Neuronal stem cell (in vitro differentiated cells): Measurements from ENCODE around the gene MROH9.

Source experiments
- DNase-seq: peaks from one replicate; pipeline ENCODE4 v3.0.0-alpha.2; 2013; ENCODE audit warnings: low spot score
- H2AFZ ChIP-seq: one replicate; pipeline ENCODE4 v1.6.1; 2013; ENCODE audit warnings: mild to moderate bottlenecking, low read length, inconsistent platforms
- H2AK5ac ChIP-seq: 2 replicates; pipeline ENCODE4 v1.6.1; 2013; ENCODE audit warnings: low read depth, mild to moderate bottlenecking, inconsistent platforms, low read length, moderate library complexity, mixed read lengths
- H2BK120ac ChIP-seq: 2 replicates; pipeline ENCODE4 v1.6.1; 2013; ENCODE audit warnings: low read depth, mild to moderate bottlenecking, inconsistent platforms, low read length, moderate library complexity, mixed read lengths
- H2BK12ac ChIP-seq: one replicate; pipeline ENCODE4 v1.6.1; 2013; ENCODE audit warnings: low read length, inconsistent platforms
- H2BK15ac ChIP-seq: 2 replicates; pipeline ENCODE4 v1.6.1; 2013; ENCODE audit warnings: mild to moderate bottlenecking, low read length, inconsistent platforms, mixed read lengths
- H2BK5ac ChIP-seq: one replicate; pipeline ENCODE4 v1.6.1; 2013; ENCODE audit warnings: inconsistent platforms, mild to moderate bottlenecking, low read length, moderate library complexity
- H3K14ac ChIP-seq: one replicate; pipeline ENCODE4 v1.6.1; 2013; ENCODE audit warnings: low read length, inconsistent platforms
- H3K18ac ChIP-seq: 2 replicates; pipeline ENCODE4 v1.6.1; 2013; ENCODE audit warnings: low read length, inconsistent platforms
- H3K23ac ChIP-seq: 2 replicates; pipeline ENCODE4 v1.6.1; 2013; ENCODE audit warnings: low read depth, mild to moderate bottlenecking, mixed read lengths, low read length, inconsistent platforms; ENCODE audit not compliant: poor library complexity
- H3K27ac ChIP-seq: replicated peaks from 3 replicates; pipeline ENCODE4 v1.5.1; 2013; ENCODE audit warnings: low read length, inconsistent platforms
- H3K27me3 ChIP-seq, 3 experiments: 2 replicates each; pipeline ENCODE4 v1.6.1; 2013; ENCODE audit warnings: low read length in 3 of 3, mild to moderate bottlenecking in 2 of 3, inconsistent platforms in 1 of 3, low read depth in 1 of 3, mixed read lengths in 1 of 3, moderate library complexity in 1 of 3; ENCODE audit not compliant: control insufficient read depth in 3 of 3, insufficient read depth in 3 of 3
- H3K36me3 ChIP-seq, 2 donors: replicated peaks in 1 of 2; 2 replicates each; pipeline ENCODE4 v1.6.1; 2013; ENCODE audit warnings: low read length in 2 of 2; ENCODE audit not compliant: control insufficient read depth in 2 of 2, insufficient read depth in 2 of 2
- H3K4ac ChIP-seq: 2 replicates; pipeline ENCODE4 v1.6.1; 2013; ENCODE audit warnings: inconsistent platforms, mild to moderate bottlenecking, low read length, moderate library complexity
- H3K4me1 ChIP-seq, 2 donors: 1 replicate in 1 of 2; 2 replicates in 1 of 2; pipeline ENCODE4 v1.6.1; 2013; ENCODE audit warnings: low read length in 2 of 2, low read depth in 1 of 2; ENCODE audit not compliant: control insufficient read depth in 2 of 2, insufficient read depth in 1 of 2
- H3K4me2 ChIP-seq: one replicate; pipeline ENCODE4 v1.6.1; 2013; ENCODE audit warnings: mild to moderate bottlenecking, low read length, inconsistent platforms; ENCODE audit not compliant: insufficient read depth, poor library complexity, severe bottlenecking
- H3K4me3 ChIP-seq, 2 donors: 2 replicates each; pipeline ENCODE4 v1.5.1; 2013; ENCODE audit warnings: low read length in 2 of 2, mild to moderate bottlenecking in 2 of 2, inconsistent platforms in 1 of 2, moderate library complexity in 1 of 2
- H3K79me1 ChIP-seq: one replicate; pipeline ENCODE4 v1.6.1; 2013; ENCODE audit warnings: low read depth, mild to moderate bottlenecking, inconsistent platforms, low read length, moderate library complexity
- H3K9ac ChIP-seq: one replicate; pipeline ENCODE4 v1.6.1; 2013; ENCODE audit warnings: mild to moderate bottlenecking, low read depth, low read length, inconsistent platforms; ENCODE audit not compliant: poor library complexity
- H3K9me3 ChIP-seq, 2 donors: replicated peaks in 1 of 2; 2 replicates each; pipeline versions ENCODE3 to v1.6.1; 2013; ENCODE audit warnings: low read length in 2 of 2, mild to moderate bottlenecking in 2 of 2, inconsistent platforms in 1 of 2, low read depth in 1 of 2, mixed read lengths in 1 of 2, moderate library complexity in 1 of 2; ENCODE audit not compliant: control insufficient read depth in 2 of 2, insufficient read depth in 1 of 2
- H4K8ac ChIP-seq: one replicate; pipeline ENCODE4 v1.6.1; 2013; ENCODE audit warnings: low read depth, mild to moderate bottlenecking, inconsistent platforms, low read length, moderate library complexity
- H4K91ac ChIP-seq: one replicate; pipeline ENCODE4 v1.6.1; 2013; ENCODE audit warnings: low read length, low read depth, mild to moderate bottlenecking, inconsistent platforms; ENCODE audit not compliant: poor library complexity
- WGBS, 2 donors: extraction: QIAGEN DNeasy Blood & Tissue Kit; methylation state at CpG; one replicate each; pipeline ENCODE4 v1.1.7; 2013; ENCODE audit warnings: missing lambda C conversion rate in 2 of 2, mixed read lengths in 1 of 2; ENCODE audit not compliant: insufficient read length in 2 of 2, insufficient replicate concordance in 1 of 2; ENCODE audit errors: extremely low coverage in 2 of 2; 5-methylcytosine and 5-hydroxymethylcytosine counted together

The MROH9 gene

DNA sequence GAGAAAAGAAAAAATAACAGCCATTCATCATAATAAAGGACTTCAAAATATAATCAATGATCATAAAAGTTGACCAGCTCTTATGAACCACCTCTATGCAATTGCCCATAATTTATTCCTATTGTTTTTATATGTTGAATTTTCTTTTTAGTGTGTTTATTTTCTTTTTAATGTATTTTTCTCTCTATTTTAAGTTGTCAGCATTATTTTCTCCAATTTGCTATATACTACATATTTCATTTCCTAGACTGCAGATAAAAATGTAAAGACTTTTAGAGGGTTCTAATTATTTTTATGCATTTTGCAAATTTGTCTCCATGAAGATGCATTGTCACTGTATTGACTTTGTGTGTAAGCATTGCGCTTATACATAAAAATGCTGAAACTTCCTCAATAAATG is 58.4 kb downstream of the MROH9 start:
- Histone ChIP-seq H3K14ac (no peak overlapping the region), H3K4me1 (no peaks in the 10 kb centered on the region), H2BK120ac (no peak overlapping the region), H4K8ac (no peak overlapping the region), H3K9me3 (no peaks in the 10 kb centered on the region), H3K27ac (no peak overlapping the region), H3K9ac (no peak overlapping the region), H3K23ac (no peak overlapping the region), H3K4me2 (no peak overlapping the region), H2BK12ac (no peak overlapping the region), H3K36me3 (no peaks in the 10 kb centered on the region), H2BK15ac (no peak overlapping the region), H3K4ac (no peak overlapping the region), H2AFZ (no peak overlapping the region), H2BK5ac (no peak overlapping the region), H3K79me1 (no peaks in the 10 kb centered on the region), H3K18ac (no peak overlapping the region), H3K4me3 (no peak overlapping the region), H3K27me3 (no peaks in the 10 kb centered on the region), H4K91ac (no peak overlapping the region), H2AK5ac (no peak overlapping the region)
- no CpG with 5 or more reads among the region's 1 CpG for WGBS, 2 donors
- no peak for DNase-seq

DNA sequence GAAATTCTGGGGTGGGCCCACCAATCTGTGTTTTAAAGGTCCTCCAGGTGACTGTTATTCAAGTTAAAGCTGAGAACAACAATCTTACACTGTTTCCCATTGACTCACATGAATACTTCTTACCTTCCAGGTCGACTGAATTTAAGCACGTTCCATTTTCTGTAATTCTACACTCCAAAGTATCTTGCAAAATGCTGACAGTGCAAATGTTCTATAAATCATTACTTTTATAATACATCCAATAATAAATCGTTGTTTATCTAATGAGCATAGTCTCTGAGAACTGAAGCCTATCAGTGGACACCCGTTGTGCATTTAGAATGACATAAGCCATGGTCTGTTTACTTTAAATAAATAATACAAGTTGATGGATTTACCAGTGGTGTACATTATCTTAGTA is 79.5 kb downstream of the MROH9 start:
- Histone ChIP-seq H2BK5ac (no peak overlapping the region), H3K4me2 (no peak overlapping the region), H3K14ac (no peak overlapping the region), H3K9me3 (no peaks in the 10 kb centered on the region), H3K9ac (no peak overlapping the region), H3K79me1 (no peaks in the 10 kb centered on the region), H3K18ac (no peak overlapping the region), H3K27ac (no peak overlapping the region), H3K4ac (no peak overlapping the region), H2BK120ac (no peak overlapping the region), H3K4me3 (no peak overlapping the region), H3K4me1 (no peaks in the 10 kb centered on the region), H4K91ac (no peak overlapping the region), H4K8ac (no peak overlapping the region), H3K27me3 (no peaks in the 10 kb centered on the region), H2BK12ac (no peak overlapping the region), H3K36me3 (no peaks in the 10 kb centered on the region), H2AK5ac (no peak overlapping the region), H2BK15ac (no peak overlapping the region), H3K23ac (no peak overlapping the region), H2AFZ (no peak overlapping the region)
- WGBS, 2 donors = no CpG with 5 or more reads among the region's 4 CpGs
- no peak for DNase-seq

DNA sequence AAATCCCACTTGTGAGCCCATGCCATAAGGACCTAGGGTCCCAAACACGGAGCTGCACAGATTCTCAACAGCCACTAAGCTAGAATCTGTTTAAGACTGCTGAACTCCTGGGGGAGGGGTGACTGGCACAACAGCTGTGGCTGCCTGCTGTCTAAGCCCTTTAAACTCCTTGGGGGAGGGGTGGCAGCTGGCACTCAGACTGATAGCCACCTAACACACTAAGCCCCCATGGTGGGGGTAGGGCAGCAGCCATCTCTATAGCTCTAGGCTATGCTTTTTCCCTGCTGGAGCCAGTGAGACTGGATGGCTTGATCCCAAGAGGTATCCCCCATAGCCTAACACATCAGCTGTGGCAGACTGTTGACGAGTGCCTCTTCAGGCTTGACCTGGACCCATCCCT is 82.1 kb downstream of the MROH9 start:
- H3K23ac ChIP-seq = no peak overlapping the region
- no peak overlapping the region for H3K18ac ChIP-seq
- WGBS, 2 donors = no CpG with 5 or more reads among the region's 2 CpGs
- DNase-seq = no peak
- H3K4ac ChIP-seq = no peak overlapping the region
- H3K36me3 ChIP-seq = no peaks in the 10 kb centered on the region
- no peak overlapping the region for H4K91ac ChIP-seq
- no peak overlapping the region for H2BK12ac ChIP-seq
- no peak overlapping the region for H2BK120ac ChIP-seq
- no peak overlapping the region for H2BK15ac ChIP-seq
- H4K8ac ChIP-seq = no peak overlapping the region
- H3K27ac ChIP-seq = no peak overlapping the region
- H3K9me3 ChIP-seq = no peaks in the 10 kb centered on the region
- H3K27me3 ChIP-seq = no peaks in the 10 kb centered on the region
- H3K9ac ChIP-seq = no peak overlapping the region
- no peak overlapping the region for H3K4me3 ChIP-seq
- H3K4me1 ChIP-seq = no peaks in the 10 kb centered on the region
- no peaks in the 10 kb centered on the region for H3K79me1 ChIP-seq
- no peak overlapping the region for H3K14ac ChIP-seq
- H3K4me2 ChIP-seq = no peak overlapping the region
- H2AK5ac ChIP-seq = no peak overlapping the region
- H2BK5ac ChIP-seq = no peak overlapping the region
- no peak overlapping the region for H2AFZ ChIP-seq

DNA sequence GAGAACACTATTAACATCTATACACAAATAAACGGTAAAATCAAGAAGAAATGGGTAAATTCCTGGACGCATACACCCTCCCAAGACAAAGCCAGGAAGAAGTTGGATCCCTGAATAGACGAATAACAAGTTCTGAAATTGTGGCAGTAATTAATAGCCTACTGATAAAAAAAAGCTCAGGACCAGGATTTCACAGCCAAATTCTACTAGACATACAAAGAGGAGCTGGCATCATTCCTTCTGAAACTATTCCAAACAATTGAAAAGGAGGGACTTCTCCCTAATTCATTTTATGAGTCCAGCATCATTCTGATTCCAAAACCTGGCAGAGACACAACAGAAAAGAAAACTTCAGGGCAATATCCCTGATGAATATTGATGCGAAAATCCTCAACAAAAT is 84.6 kb downstream of the MROH9 start:
- no peak overlapping the region for H3K9ac ChIP-seq
- H4K8ac ChIP-seq = no peak overlapping the region
- no peak overlapping the region for H3K18ac ChIP-seq
- H3K4me1 ChIP-seq = no peaks in the 10 kb centered on the region
- H3K36me3 ChIP-seq = no peaks in the 10 kb centered on the region
- H3K4ac ChIP-seq = no peak overlapping the region
- H2BK15ac ChIP-seq = no peak overlapping the region
- H3K27ac ChIP-seq = no peak overlapping the region
- H2BK120ac ChIP-seq = no peak overlapping the region
- no peak overlapping the region for H3K4me3 ChIP-seq
- no peak overlapping the region for H2BK5ac ChIP-seq
- no peak overlapping the region for H3K14ac ChIP-seq
- no CpG with 5 or more reads among the region's 4 CpGs for WGBS, 2 donors
- H2AFZ ChIP-seq = no peak overlapping the region
- H4K91ac ChIP-seq = no peak overlapping the region
- H3K27me3 ChIP-seq = no peaks in the 10 kb centered on the region
- no peaks in the 10 kb centered on the region for H3K9me3 ChIP-seq
- no peak overlapping the region for H3K4me2 ChIP-seq
- no peak overlapping the region for H2BK12ac ChIP-seq
- no peak overlapping the region for H3K23ac ChIP-seq
- H3K79me1 ChIP-seq = no peaks in the 10 kb centered on the region
- DNase-seq = no peak
- H2AK5ac ChIP-seq = no peak overlapping the region
